NCI-H774 (cell line): Measurements from ENCODE around the gene AKAP11.

ENCODE experiments used
- DNase-seq: peaks from one replicate; lab custom pipeline; 2025; lab: John Stamatoyannopoulos, UW

Gene AKAP11

DNA sequence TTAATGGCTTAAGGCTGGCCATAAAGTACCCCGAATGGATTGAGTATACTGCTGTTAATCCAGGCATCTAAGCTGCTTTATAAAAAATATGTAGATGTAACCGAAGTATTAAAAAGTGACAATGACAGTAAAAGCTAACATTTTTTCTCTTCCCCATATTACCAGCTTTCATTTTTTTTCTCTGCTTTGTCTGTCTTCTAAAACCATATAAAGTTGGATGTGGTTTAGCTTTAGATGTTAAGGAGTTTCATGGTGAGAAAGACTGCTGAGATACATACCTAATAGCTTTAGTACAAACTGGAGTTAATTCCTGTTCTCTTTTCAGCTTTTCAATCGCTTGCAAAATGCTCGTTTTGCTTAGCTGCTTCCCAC is 838 bp downstream of the AKAP11 start:
- DNase-seq: no peak

DNA sequence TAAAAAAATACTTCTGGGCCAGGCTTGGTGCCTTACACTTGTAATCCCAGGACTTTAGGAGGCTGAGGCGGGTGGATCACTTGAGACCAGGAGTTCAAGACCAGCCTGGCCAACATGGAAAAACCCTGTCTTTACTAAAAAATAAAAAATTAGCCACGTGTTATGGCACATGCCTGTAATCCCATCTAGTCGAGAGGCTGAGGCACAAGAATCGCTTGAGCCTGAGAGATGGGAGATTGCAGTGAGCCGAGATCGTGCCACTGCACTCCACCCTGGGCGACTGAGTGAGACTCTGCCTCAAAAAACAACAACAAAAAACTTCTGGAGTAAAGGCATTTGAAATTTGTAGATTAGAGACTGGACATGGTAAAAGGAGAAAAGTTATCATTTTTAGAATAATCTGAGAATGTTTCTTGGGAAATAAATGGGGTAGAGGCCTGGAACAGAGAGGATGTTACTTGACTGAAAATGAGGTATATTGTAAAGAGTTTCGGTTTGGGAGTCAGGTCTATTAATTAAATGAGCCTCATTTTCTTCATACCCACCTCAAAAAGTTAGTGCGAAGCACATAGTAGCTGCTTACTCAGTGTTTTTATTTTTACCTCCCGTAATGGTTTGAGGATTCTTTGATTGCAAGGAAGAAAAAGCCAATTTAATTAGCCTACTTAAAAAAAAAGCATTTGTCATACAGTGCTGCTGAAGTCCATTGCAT is 2.6 kb downstream of the AKAP11 start:
- DNase-seq: no peak

DNA sequence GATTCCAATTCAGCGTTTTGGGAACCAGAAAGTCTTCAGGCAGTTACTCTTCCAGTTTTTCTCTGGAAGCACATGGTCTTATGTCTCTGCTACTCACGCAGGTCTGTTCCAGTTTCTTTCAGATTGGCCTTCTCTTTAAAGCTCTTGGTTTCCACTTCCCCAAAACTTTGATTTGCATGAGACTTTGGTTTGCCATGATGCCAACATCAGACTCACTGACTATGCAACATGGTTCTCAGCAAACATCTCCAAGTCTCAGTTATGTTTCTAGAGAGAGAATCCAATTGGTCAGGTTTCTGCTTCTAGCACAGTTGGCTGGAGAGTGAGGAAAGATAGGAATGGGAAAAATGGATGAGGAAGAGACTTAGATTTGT is 3.1 kb downstream of the AKAP11 start:
- no peak for DNase-seq

DNA sequence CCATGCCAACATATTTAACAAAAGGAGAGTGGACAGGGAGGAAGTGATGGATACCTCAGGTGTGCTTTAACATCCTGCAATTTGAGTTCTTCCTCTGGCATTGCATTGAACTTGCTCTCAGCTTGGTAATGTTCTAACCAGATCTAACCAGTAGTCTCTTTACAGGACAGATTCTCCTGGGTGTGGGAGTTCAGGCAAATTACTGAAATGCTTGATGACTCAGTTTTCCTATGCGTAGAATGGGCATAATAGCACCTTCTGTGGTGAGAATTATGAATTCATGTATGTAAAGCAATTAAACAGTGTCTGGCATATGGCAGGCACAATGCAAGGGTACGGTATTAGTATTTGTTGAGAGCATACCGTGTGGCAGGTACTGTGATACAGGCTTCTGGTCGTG is 3.6 kb downstream of the AKAP11 start:
- DNase-seq: no peak

DNA sequence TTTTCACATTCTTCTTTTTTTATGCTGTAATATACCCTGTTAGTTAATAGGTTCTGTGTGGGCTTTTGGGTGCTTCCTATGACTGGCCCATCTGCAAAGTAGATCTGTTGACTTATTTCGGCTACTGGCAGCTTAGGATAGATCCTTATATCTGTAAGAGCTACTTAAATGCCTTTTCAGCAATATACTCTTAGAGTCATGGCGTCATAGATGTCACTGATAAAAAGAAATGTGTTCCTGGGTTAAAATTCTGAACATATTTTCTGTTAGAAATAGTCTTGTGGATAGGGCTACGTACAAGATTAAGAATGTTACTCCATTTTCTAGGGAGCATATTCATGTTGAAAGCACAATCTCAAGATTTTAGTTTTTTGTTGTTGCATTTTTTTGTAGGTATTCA is 4.7 kb downstream of the AKAP11 start:
- no peak for DNase-seq

DNA sequence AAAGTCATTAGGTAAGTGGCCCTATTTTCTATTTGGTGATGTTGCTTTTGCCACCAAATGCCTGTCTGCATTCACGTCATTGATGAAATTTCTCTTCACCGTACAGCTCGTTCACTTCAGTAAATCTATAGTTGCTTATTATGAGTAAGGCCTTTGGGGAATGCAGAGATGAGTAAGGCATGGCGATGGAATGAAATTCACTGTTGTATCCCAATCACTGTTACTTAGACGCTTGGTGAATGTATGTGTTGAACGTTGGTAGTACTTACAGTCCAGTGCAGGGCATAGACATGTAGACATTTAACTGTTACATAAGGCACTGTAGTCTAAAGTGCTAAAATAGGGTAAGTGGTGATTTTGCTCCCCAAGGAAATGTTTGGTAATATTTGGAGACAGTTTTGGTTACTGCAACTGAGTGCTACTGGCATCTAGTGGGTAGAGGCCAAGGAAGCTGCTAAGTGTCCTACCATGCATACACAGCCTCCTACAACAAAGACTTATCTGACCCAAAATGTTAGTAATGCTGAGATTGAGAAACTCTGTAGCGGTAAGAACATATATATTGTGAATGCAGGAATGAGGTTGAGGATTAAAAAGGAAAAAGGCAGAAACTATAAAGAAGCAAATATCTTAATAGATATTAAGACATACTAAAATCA is 5.8 kb downstream of the AKAP11 start:
- no peak for DNase-seq

DNA sequence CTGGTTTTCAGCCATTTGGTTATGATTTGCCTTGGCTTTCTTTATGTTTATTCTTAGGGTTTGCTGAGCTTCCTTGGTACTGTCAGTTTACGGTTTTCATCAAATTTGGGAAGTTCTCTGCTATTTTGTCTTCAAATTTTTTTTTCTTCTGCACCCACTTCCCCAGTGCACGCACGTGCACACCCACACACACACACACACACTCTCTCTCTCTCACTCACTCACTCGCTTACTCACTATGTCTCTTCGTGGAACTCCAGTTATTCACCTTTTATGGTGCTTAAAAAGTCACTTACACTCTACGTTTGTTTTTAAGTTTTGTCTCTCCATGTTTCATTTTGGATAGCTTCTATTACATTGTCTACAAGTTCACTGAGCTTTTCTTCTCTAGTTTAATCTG is 7.1 kb downstream of the AKAP11 start:
- DNase-seq: no peak

DNA sequence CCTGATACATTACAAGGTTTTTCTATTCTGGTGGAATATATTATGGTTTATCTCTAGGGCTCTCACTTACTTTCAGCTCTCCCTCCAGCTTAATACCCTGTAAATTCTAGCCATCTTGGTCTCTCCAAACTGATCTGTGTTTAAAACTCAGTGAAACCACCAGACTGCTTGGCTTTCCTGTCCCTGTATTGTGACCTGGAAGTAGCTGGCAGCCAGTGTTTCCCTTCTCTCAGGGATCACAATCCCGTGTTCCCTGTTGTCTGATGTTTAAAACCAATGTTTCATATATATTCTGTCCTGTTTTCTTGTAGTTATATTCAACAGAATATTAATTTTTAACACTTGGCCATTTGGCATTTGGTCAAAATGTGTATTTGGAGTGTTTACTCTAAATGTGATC is 8.0 kb downstream of the AKAP11 start:
- DNase-seq: no peak

DNA sequence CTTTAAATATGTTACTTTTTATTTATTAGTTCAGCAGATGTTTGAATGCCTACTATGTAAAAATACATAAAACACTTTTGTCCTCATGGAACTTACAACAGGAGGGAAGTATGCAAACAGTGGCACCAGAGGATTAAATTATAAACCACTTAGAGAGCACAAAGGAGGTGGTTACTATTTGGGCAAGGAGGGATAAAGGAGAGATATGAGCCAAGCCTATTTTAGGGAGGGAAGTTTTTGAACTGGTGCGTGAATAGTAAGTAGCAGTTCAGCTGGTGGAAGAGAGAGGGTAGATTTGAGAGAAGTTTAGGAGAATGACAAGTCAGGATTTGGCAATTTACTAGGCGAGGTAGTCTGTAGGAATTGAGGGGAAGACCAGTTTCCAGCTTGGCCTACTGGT is 8.6 kb downstream of the AKAP11 start:
- DNase-seq: no peak

DNA sequence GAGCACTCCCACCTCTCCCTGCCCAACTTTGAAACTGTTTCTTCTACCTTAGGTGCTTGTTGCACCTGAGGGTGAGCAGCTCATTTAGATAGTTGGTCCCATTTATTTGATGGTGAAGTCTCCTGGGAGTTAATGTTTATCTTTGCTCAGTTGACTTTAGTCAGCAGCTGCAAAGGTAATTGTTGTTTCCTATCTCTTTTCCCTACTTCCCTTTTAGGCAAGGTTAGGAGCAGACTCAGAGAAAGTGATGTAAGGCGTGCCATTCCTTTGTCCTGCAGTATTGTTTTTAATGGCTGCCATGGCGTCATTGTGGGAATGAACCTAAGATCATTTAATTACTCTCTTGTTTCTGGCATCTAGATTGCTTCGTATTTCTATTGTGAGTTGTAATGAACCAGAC is 11.6 kb downstream of the AKAP11 start:
- DNase-seq: no peak

DNA sequence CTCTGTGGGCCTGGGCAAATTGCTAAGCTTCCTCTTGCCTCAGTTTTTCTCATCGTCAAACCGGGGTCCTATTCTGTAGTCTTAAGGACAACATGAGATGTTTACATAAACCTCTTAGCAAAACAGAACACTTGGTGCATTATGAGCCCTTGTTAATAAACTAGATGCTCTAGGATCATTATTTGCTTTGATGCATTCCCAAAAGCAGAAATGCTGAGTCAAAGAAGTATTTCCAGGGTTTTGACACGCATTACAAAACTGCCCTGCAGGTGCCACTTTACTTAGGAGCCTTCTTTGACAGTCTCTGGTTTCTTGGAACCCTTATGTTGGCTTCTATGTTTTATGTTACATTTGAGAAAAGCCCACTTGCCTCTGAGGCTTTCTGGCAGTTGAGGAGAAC is 12.1 kb downstream of the AKAP11 start:
- DNase-seq: no peak

DNA sequence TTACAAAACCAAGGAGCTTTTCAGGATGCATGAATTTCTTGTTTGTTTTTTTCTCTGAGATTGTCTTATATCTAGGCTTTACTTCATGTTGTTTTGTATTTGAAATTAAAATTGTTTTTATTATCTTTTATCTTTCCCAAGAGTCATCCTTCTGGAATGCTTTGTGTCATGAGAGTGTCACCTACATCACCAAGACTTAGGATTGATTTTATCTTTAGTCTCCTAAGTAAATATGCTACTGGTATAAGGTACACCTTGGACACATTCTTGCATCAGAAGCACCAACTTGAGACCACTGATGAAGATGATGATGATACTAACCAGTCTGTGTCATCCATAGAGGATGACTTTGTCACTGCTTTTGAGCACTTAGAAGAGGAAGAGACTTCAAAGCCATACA is 26.4 kb downstream of the AKAP11 start:
- DNase-seq: no peak

DNA sequence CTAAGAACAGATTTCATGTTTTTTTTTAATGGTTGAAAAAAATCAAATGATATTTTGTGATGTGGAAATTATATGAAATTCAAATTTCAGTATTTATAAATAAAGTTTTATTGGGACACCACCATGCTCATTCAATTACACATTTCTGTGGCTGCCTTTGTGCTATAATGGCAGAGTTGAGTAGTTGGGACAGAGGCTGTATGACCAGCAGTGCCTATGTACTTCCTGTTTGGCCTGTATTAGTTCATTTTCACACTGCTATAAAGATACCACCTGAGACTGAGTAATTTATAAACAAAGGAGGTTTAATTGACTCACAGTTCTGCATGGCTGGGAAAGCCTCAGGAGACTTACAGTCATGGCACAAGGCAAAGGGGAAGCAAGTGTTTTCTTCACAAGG is 33.6 kb downstream of the AKAP11 start:
- DNase-seq: no peak

DNA sequence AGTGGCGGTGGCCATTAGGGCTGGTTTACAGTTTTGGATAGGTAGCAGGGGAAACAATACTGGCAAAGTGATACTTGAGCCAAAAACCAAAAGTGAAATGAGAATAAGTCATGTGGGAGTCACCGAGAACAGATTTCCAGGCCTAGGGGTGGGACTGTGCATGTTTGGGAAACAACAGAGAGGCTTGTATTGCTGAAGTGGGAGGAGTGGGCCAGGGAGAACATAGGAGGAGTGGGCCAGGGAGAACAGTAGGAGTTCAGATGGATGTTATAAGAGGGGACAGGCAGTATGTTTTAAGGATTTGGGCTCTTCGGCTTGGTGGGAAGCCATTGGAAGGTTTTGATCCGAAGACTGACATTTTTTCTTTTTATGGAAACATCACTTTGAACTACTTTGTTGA is 35.5 kb downstream of the AKAP11 start:
- no peak for DNase-seq

DNA sequence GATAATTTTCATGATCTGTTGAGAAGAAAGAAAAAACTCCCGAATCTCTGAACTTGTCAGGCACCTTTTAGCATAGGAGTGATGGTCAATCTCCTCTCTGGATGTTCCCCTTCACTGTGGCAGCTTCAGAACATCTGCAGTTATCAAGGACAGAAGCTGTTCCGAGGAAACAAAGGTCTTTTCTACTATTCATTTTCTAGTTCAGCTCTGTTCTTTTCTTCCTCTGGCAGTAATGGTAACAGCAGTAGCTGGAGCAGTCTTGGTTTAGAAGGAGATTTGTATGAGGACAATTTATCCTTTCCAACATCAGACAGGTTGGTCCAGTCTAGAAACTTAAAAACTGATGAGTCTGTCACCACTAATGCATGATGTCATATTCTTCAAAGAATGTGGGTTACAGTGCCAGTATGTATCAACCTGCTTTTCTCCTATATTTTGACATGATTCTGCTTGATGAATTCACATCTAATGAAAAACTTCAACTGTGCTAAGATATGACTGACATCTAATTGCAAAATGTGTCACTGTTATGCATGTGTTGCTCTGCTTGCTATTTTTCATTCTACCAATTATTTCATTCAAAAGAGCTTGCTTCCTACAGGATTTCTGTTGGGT is 41.0 kb downstream of the AKAP11 start:
- DNase-seq: no peak

DNA sequence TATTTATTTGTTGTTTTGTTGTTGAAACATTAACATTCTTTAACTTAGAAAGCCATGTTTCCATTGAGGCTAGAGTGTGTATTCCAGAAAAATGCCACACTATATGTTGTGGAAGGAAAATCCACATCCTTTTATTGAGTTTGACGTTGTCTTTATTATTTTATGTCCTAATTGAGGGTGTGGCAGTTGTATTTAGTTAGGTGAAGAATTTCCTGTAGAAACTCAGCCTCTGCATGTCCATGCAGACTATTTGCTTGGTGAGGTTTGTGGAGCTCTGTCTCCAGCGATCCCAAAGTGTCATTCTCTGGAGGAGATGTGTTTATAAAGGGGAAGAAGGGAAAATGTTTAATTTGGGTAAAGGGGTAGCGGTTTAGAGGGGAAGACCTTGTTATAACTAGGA is 46.6 kb downstream of the AKAP11 start:
- DNase-seq: no peak

DNA sequence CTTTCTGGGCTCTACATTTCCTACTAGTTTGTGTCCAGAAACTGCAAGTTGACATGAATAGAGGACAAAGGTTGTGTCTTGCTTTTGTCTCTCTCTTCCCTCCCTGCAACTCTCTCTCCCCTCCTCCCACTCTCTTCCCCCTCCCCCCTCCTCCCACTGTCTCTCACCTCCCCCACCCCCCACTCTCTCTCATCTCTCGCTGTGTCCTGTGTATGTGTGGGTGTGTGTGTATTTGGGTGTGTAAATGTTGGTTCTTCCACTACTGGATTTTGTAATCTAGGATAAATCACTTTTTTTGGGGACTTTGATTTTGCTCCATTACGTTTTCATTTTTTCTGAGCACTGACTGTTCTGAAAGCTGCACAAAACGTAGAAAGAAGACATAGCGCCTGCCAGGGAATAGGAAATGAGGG is 48.4 kb downstream of the AKAP11 start:
- DNase-seq: no peak

DNA sequence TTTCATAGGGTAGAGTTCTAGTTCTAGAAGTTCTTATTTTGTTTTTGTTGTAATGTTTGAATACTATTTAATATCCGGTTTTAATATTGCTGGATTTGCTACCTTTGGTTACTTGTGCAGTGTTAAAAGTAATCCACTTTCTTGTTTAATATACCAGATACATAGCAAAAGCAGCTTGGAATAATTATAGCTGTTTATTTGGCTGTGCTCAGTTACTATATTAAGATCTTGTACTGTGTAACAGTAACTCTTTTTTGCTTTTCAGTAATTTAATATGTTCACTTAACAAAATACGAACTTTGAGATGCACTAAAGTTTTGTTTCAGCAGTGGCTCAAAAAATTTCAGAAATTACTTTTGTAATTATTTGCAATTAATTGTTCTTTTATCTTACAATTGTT is 50.9 kb downstream of the AKAP11 start:
- no peak for DNase-seq

DNA sequence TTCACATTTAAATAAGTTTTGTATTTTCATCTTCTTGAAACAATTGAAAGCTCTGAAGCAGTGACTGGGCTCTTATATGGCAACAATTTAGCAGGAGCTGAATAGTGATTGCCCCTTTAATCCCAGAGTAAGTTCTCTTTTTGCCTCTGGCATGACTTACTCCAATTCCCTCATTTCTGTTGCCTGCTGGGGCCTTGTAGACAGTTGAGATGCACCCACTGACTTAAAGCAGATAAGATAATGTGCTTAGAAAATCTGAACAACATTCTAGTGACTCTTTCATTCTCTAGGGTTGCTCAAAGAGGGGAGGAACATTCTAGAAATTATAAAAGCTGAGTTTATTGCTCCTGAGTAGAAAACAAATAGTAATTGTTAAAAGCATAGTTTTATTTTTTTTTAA is 52.8 kb downstream of the AKAP11 start:
- no peak for DNase-seq

DNA sequence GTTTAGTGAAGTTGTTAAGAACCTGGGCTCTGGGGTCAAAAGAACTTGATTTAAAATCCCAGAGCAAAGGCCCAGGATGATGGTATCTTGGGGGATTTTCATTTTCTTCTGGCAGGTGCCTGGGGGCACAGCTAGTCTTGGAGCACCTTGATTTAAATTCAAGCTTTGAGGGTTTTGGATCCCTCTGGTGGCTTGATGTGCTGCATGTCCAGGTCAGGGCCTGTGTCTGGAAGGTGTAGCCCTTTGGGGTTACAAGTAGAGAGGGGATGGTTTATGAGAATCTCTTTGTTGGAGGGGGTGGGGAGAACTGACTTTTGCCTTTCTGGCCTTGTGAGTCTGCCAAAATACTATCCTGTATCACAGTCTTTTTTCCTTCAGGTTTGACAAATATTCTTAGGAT is 55.8 kb downstream of the AKAP11 start:
- DNase-seq: no peak

DNA sequence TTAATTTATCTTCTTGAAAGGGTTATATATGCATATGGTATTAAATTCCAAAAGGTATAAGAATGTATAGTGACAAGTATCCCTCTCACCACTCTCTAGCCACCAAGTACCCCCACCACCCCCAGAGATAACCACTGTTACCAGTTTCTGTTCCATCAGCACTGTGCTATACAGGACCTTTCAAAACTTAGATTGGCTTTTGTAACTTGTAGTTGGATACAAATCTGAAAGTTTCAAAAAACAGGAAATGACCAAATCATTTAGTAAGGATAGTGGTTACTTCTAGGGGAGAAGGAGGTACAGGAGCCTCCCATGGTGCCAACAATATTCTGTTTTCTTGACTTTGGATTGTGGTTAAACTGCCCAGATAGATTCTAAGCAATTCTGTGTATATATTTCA is 56.7 kb downstream of the AKAP11 start:
- no peak for DNase-seq

DNA sequence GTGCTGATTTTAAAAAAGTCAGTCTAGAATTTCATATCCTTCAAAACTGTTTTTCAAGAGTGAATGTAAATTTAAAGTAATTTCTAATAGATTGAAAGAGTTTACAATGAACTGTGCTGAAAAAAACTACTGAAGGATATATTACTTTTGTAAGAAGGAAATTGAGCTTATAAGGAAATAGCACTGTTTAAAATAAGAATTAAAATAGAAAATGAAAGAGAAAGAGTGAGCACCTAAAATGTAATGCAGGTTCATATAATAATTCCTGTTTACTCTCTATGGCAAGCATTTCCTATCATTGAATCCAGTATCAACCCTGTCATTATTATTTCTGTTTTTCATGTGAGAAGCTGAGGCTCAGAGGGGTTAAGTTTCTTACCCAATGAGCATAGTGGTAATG is 57.3 kb downstream of the AKAP11 start:
- no peak for DNase-seq

DNA sequence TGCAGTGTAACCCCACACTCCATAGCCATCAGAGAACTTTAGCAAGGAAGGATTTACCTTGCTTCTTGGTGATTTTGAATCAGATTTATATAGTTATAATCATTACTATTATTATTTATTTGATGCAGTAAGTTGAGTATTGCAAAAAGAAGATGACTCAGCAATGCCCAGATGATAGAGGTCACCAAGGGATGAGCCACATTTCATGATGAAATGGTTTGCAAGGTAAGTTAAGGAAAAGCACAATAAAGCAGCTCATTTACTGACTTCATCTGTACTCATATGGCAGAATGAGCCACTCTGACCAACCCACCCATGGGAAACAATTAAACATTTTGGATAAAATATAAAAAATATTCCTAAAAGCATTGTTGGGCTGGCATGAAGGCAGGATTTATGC is 59.1 kb downstream of the AKAP11 start:
- no peak for DNase-seq
